EL (cell line): ENCODE measurements around the gene MTIF3.

Source experiments
- DNase-seq: peaks from one replicate; pipeline ENCODE4 v3.0.0-alpha.2; 2016

Gene MTIF3, protein sequence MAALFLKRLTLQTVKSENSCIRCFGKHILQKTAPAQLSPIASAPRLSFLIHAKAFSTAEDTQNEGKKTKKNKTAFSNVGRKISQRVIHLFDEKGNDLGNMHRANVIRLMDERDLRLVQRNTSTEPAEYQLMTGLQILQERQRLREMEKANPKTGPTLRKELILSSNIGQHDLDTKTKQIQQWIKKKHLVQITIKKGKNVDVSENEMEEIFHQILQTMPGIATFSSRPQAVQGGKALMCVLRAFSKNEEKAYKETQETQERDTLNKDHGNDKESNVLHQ

DNA sequence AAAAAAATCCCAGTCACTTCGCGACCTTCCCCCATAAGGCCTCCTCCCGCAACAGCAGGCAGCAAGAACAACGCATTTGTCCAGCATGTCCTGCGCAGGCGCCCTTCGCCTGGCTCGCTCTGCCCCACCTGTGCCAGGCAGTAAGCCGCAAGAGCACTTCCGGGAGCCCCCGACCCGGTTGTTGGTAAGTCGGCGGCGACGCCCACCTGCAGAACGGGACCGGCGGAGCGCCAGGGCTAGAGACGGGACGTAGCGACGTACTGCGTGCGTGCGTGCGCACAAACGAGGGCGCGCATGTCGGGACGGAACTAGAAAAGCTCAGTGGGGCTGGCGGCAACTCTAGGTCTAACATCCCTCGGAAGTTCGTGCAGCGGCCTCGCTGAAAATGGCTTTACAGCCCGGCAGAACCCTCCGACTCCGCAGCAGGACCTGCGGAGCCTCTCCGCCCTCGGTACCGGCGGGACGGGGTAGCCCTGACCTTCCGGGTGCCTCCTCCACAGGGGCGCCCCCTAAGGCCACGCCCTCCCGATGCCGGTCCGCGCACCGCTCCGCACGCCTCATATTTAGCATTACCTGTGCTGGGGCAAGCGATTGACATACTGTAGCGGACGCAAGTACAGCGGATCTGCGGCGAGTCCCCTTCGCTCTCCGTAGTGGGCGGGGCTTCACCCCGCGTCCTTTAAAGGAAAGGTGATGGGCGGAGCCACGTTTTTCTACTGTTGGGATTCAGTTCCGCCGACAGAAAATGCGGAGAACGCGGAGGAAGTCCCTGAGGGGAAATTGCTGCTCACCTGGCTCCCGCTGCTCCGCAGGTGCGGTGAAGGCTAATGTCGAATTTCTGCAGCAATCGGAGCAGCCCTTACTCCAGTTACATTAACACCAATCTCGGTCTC, at the start of gene MTIF3:
TSS of gene MTIF3 (minus strand) at position 629 of the 893 bp plus-strand sequence. CDS start 10,116 bp downstream, outside the sequence.
- DNase-seq = peak; percentile 90

DNA sequence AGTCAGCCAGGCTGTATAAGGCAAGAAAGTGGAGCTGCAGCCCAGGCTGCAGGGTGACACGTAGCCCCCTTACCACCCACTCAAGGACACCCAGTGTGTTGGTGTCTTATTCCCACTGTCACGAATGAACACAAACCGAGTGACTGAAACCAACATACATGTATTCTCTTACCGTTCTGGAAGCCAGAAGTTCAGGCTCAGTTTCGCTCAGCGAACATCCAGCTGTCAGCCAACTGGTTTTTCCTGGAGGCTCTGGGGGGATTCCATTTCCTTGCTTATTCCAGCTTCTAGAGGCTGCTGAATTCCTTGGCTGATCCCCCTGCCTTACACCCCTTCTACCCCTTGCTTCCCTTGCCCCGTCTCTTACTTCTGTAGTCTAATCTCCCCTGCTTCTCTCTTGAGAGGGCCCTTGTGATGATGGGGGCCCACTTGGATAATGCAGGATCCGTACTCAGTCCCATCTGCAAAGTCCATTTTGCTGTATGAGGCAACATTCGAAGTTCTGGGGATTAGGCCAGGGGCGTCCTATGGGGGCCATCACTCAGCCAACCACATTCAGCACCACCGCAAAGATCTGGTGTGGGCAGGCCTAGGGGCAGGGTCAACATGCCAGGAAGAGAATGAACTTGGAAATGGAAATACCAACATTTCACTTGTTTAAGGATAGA, 47.3 kb upstream of the MTIF3 start:
- no peak for DNase-seq

DNA sequence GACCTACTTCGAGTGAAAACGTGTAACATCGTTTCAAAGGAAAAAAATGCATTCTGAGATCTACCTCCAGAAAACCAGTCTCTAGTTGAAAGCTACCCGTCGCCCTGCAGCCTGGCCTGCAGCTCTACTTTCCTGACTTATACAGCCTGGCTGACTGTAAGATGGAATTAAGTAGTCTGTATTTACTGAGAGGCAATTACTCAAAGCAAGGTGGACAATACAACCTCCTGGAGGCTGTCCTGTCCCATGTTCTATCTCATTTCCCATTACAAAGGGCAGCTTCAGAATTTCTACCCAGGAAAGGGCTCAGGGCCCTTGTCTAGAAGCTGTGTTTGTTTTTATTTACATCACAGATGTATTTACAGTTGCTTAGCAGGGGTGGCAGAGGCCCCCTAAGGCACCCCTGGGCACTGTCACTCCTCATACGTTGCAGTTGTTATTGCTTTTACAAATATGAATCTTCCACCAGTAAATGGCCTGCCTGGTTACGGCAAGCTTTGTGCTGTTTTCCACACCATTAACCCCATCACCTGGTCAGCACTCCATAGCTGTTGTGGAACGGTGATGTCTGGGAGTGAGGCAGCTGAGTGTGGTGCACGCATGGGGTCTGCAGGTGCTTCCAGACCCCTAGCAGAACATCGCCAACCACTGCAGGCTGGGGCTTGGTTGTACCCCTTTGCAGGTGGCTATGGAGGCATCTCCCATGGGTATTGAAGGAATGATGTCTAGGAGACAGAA, 46.3 kb upstream of the MTIF3 start:
- no peak for DNase-seq

DNA sequence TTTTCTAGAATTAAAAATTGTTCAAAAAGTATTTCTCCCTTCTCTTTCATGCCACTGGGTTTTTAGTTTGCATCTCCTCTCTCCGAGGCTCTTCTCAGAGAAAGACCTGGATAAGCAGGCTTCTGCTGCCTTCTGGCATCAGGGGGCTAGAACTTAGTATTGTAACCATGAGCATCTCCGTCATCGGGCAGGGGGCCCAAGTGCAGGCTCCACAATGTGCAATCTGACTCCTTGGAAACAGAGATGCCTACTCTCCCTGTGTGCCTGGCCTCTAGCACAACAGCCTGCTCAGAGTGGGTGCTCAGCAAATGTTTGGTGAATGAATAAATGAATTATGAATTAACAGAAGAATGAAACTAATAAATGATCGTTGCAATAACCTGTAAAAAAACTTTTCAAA, 45.6 kb upstream of the MTIF3 start:
- no peak for DNase-seq

DNA sequence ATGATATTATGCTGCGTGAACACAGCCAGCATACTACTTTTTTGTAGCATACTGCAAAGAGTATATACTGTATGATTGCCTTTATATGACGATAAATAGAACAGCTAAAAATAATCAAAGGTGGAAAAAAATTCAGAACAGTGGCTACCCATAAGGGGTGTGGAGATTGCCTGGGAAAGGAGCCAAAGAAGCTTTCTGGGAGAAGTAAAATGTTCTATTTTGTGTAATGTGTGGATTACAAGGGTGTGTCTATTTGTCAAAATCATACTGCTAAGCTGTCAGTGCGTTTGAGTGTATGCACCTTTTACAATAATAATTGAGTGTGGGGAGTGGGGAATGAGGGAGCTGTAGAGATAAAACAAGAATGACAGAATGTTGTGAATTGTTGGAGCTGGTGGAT, 45.2 kb upstream of the MTIF3 start:
- no peak for DNase-seq

DNA sequence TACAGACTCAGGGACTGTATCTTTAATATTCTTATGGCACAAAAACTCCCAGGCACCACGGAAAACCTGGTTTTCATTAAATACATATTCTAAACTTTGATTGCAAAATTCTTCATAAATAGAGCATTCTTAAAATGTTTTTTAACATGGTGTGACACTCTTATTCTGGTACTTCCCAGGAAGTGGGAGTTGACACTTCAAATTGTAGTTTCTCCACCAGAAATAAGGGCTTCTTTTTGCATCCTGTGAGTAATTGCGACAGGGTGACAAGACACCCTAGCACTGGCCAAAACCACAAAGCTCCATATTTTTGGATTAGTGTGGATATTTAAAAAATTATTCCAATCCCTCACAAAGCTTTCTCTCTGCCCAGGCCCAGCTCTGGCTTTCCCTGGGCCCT, 43.6 kb upstream of the MTIF3 start:
- no peak for DNase-seq

DNA sequence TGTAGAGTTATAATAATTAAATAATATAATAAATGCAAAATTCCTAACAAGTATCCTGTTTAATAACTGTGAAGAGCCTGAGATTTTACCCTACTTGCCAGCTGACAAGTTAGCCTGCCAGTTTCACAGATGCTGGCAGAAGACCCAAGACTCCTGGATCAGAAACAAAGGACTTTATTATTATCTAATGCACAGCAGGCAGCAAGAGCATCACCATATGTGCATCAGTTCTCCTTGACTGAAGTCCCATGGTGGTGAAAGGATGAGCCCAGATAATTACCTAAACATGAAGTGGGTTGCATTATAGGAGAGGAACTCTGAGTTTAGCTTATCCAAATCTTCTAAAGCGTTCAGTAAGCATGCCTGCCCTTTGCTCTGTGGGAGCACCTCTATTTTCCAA, 39.1 kb upstream of the MTIF3 start:
- DNase-seq = no peak

DNA sequence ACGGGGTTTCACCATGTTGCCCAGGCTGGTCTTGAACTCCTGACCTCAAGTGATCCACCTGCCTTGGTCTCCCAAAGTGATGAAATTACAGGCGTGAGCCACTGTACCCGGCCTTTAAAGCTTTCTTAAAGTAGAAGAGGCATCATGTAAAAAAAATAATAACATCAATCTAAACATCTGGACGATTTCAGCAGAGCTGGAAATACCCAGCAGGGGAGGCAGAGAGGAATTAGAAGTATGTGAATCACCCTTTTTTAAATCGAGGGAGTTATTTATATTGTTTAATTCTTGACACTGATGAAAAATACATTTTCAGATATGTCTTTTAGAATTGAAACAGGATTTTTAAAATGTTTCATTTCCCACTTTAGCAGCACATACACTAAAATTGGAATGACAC, 37.4 kb upstream of the MTIF3 start:
- DNase-seq = no peak

DNA sequence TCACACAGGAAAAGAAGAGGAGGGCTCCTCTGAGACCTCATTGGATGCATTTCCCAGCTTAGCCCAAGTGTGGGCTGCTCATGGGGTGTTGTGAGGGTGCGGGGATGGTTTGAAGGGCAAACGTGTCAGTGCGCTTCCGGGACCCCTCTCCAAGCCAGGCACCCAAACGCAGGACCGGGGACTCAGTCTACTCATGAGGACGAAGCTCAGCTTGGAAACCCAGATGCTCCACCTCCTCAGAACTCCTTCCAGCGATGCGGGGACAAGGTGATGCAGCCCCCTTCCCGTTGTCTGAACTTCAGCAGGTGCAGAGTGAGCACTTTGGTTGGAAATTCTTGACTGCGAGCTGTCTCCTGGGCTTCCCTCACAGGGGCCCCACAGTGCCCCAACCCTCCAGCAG, 33.1 kb upstream of the MTIF3 start:
- no peak for DNase-seq

DNA sequence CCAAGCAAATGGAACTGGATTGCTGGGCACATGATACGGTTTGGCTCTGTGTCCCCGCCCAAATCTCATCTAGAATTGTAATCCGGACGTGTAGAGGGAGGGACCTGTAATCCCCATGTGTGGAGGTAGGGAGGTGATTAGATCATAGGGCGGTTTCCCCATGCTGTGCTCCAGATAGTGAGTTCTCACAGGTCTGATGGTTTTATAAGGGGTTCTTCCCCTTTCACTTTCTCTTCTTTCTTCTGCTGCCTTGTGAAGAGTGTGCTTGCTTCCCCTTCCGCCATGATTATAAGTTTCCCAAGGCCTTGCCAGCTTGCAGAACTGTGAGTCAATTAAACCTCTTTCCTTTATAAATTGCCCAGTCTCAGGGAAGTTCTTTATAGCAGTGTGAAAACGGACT, 32.6 kb upstream of the MTIF3 start:
- DNase-seq = no peak

DNA sequence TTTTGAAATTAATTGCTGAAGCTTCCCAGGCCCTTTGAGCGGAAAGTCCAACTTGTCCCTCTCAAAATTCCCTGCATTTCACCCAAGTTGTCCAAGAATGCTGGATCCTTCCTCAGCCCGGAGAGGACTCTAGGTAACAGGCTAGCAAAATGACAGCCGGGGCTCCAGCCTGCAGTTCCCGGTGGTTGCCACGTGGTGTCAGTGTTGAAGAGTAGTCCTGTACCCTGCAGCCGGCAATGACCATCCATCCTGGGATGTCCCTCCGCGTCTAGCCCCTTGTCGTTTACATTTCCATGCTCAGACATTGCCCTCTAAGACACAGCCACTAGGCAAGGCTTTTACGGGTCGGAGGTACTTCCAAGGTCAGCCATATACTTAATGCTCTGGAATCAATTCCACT, 31.4 kb upstream of the MTIF3 start:
- DNase-seq = peak; percentile 36

DNA sequence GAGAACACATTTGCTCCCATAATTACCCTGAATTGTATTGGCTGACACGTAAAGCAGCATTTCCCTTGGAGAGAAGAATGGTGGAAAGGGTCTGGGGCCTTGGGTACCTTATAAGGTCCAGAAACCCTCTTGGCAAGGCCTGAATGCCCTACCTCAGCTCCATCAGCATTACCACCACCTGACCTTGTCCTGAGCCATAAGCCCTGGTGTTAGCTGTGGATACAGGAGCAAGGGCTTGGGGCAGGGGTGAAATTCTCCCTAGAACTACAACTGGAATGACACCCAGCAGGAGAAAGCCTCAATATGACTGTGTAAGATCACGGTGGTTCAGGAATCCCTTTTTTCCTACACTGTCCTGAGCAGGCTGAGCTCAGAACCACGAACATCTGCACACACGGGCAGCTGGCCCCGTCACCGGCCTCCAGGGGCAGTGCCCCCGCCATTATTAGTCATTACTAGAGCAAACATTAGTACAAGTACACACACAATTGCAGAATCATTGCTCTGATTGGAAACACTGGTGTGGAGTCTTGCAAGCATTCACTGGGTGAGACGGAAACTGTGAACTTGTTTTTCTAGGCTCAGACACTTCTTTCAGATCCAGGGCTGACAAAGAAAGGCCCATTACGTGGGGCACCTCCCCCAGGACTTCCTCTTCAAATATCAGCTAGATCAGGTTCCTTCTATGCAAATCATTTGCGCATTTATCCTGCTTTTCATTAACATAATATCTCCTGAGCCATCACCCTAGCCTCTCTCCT, 26.8 kb upstream of the MTIF3 start:
- DNase-seq = peak; percentile 25

DNA sequence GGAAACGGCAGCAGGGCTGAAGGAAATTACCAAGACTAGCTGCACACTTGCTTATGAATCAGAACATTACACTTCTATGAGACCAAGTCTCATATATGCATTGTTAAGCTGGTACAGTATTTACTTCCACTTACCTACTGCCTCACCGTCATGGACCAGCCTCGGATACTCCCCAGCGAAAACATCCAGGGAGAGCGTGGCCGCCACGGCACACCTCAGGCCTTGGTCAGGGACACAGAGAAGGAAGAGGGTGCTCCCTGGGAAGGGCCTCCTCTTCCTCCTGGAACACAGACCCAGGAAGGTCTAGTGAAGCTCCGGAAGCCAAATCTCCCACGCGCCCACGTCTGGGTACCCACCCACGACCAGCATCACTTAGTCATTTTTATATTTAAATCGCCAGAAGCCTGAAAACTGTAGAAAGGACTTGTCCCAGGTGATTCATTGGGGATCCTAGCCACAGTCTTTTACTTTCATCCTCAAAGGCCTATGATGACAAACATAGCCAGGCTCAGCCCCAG, 24.4 kb upstream of the MTIF3 start:
- DNase-seq = no peak

DNA sequence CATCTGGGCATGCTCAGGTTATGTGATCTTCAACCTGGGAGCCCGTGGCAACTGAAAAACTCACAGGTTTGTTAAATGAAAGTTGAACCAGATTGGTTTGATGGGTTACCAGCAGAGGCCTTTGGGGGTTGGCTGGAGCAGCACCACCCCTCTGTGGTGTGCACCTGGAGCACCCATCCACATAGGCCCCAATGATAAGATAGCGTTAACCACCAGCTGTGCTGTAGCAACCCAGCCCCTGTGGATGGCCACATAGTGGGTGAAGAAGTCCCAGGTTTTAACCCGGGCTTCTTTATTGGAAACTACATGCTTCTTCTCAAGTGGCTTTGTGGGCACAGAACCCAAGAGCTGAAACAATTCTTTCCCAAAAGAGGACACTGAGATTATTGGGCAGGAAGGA, 22.6 kb upstream of the MTIF3 start:
- DNase-seq = no peak

DNA sequence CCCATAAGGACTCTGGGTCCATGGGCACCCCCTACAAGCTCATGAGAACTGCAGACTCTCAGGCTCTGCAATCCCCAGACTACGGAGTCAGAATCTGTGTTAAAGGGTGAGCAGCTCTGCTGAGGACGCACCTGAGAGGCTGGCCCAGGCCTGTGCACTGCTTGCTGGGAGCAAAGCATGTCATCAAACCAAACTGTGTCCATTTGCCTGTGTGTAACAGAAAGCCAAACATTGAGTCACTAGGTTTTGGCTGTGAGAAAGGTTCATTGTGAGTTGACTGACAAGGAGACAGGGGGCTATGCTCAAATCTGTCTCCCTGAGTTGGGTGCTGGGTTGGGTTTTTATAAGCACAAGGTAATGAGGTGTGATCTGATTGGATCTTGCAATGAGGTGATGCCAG, 22.1 kb upstream of the MTIF3 start:
- DNase-seq = no peak

DNA sequence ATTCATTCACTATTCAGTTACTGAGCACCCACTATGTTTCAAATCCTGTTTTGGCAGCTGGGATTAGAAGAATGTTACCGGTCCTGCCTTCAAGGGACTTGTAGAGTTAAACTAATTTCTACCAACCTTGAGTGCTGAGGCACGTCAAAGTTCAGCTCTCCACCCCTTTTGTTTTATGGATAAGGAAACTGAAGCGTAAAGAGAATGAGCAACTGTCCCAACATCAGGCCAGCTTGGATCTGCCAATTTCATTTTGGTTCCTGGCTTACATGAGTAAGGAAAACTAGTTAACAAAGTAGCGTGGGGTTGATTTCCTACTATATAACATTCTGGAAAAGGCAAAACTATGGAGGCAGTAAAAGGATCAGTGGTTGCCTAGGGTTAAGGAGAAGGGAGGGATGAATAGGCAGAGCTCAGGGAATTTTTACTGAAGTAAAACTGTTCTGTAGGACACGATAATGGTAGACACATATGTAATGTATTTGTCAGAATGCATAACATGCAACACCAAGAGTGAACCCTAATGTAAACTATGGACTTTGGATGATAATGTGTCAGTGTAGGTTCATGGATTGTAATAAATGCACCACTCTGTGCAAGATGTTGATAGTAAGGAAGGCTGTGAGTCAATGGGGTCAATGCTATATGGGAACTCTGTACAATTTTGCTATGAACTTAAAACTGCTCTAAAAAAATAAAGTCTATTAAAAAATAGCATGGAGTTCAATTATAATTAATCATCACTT, 19.9 kb upstream of the MTIF3 start:
- DNase-seq = no peak

DNA sequence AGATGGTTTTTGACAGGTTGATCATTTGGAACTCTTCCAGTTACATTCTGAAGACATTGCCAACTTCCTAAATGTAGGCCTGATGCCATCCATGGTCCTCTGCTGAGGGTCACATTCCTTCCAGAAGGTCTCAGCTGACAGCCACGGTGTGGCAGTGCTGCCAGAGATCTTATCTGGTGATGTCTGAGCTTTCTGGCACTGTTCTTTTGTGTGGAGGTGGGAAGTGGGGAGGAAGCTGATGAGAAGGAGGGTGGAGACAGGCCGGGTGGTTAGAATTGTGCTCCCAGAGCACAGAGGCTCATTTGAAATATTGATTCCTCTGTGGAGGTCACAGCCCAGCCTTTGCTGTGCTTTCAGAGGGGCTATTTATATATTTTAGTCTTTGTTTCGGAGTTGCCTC, 16.1 kb upstream of the MTIF3 start:
- DNase-seq = no peak

DNA sequence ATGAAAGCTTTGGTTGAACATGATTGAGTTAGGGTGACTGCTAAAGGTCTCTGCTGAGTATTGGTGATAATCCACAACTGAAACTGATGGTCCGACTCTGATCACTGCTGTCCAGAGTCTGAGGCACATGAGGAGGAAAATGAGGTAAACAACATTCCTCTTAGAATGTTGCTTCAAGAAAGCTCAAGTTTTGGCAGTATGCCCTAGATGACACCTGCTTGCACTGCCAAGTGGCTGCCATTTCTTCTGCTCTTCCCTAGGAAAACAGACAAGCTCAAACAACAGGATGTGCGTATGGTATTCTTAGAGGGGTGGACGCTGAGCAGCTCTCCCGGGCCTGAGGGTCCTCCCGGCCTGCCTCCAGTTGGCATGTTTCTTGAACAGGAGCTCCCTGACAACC, 15.2 kb upstream of the MTIF3 start:
- DNase-seq = no peak

DNA sequence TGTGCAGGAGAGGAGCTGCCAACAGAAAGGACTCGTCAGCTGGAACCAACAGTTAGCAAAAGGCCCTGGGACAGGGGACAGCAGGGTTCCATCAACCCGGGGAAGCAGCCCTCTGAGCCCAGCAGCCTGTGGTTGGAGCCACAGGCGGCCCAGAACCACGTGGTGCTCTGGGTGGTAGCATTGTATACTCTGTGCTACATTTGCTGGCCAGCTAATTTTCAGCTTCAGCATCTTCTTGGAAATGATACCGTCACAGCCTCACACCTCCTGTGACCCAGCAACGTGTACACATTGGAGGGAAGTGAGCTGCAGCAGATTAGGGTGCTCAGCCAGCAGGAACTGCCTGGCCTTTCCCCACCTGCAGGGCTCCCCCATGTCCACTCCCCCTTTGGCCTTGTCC, 13.1 kb upstream of the MTIF3 start:
- no peak for DNase-seq

DNA sequence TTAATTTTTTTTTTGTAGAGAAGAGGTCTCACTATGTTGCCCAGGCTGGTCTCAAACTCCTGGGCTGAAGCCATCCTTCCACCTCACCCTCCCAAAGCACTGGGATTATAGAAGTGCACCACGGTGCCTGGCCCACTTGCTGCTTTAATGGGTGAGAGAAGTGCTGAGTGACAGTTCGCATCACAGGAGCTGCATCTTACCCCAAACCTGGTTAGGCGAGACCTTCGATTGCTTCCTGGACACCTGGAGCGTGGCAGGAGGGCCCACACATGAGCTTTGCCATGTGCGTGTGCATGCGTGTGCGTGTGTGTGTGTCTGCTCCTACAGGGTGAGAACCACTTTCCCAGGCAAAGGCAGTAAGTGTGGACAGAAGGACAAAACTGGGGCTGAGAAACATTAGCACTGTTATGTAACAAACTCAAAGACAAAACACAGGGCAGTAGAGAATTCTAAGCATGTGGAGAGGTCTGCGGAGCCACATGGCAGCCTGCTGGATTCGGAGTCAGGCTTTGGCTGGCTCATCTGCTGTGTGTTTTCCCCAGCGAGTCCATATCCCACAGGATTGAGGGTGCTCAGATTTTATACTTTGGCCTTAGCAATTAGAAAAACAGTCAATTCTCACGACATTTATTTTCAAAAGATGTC, 11.7 kb upstream of the MTIF3 start:
- no peak for DNase-seq

DNA sequence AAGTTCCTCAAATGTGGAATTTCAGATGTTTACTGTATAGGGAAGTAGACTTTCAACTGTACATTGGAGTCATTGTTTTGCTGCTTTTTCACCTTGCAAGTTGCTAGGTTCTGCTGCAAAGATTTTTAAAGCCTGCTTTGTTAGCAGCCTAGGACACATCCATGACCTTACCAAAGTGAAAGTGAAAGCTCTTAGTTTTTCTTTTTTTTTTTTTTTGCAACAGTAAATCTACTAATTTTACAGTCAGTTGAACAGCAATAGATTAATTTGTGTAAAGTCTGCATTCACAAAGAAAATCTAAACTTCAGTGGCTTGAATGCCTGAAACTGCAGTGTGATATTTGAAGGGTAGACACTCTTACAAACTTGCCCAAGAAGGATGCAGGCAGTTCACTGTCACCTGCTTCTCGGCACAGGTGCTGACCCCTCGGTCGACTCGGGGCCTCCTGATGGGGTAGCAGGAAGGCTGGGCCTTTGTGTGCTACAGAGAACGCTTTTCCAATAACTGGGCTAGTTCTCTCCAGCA, 5.0 kb upstream of the MTIF3 start:
- no peak for DNase-seq
